HG03575 (cell line): ENCODE data around the gene MED31.
"Not testable (repeated sequence)": the region's sequence is repeated elsewhere in the genome, so short reads cannot be mapped to it uniquely, and the experiment has no call there.

Experiments used
- ATAC-seq: cut with Tn5 transposase; IDR thresholded peaks from one replicate; pipeline ENCODE4 v1.9.1; 2021; ENCODE audit not compliant: unreplicated experiment, insufficient number of reproducible peaks, low FRiP score; ENCODE audit errors: extremely low read depth

The MED31 gene

GRCh38 chr17:6651354-6651918, at the start of gene MED31, which contains the start of gene C17orf100:
TSS of gene MED31 (minus strand) at chr17:6651605. CDS start at chr17:6651528, 77 bp downstream.
TSS of gene C17orf100 (plus strand) at chr17:6651762. CDS start at chr17:6651914, 152 bp downstream.
- ATAC-seq, result no peak

GRCh38 chr17:6700948-6701307, 49.5 kb upstream of the MED31 start:
- no peak for ATAC-seq

DNA sequence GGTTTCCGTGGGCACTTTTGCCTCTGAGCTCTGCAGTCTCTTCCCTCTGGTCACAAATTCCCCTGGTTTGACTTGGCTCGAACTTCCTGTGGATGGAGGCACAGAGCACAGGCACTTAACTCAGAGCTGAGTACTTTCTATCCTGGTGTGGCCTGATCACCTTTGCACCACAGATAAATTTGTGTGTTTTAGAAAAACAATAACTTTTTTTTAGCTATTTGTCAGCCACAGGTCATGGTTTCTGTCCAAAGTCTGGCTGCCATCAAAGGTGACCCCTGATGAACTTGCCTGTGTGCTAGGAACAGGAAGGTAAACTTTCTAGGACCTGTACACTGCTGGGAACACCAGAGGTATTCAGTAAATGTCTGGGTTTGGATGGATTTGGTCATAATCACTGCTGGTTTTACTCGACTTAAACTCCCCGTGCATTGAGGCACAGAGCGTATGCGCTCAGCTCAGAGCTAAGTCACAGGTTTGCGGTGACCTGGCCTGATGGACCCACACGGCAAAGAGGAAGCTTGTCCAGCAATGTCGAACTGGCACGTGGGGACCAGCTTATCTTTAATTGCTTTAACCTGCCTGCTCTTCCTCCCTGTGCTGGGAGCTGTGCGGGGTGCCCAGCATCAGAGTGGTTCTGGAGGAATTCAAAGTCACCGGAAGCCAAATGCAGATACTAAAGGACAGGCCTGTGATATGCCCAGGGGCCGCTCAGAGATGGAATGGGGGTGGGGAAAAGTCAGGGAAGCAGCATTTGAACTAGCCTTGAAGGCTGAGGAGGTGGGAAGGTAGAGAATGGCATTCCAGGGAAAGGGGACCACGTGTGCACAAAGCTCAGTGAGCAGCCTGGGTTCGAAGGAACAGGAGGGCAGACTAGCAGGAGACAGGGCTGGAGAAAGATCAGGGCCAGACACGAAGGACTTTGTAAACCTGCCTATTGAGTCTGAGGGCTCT, 48.9 kb upstream of the MED31 start:
- ATAC-seq, result no peak

DNA sequence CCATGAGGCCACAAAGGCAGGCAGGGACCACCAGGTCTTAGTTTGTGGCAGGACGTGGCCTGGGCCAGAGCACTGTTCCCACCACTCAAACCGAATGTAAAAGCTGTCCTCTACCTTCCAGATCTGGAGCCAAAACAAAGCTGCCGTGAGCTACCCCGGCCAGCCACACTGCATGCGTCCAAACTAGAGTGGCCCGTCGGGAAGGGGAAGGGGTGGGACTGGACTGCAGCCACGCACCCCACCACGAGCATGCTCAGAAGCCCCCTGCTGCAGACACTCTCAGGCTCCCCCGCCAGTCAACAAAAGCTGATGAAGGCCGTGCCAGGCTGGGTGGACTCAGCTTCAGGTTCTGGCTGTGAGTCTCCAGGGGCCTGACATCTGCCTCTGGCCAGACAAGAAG, 46.6 kb upstream of the MED31 start:
- ATAC-seq, result no peak

GRCh38 chr17:6696906-6697305, 45.5 kb upstream of the MED31 start:
- ATAC-seq, result no peak

- ATAC-seq, result no peak
Observed at GRCh38 chr17:6695565-6695964, 44.2 kb upstream of the MED31 start.

- no peak for ATAC-seq
Observed at GRCh38 chr17:6695051-6695450, 43.6 kb upstream of the MED31 start.

DNA sequence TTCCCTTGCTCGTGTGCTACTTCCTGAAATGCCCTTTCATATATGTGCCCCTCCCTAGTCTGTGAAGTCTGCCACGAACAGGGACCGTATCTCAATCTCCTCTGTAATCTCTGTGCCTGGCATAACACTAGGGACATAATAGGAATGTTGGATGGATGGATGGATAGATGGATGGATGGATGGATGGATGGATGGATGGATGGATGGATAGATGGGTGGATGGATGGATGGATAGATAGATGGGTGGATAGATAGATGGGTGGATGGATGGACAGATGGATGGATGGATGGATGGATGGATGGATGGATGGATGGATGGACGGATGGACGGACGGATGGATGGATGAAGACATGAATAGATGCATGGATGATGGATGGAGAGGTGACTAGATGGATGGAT, 40.6 kb upstream of the MED31 start:
- ATAC-seq, result not testable (repeated sequence)

GRCh38 chr17:6691546-6691945, 40.1 kb upstream of the MED31 start:
- no peak for ATAC-seq

DNA sequence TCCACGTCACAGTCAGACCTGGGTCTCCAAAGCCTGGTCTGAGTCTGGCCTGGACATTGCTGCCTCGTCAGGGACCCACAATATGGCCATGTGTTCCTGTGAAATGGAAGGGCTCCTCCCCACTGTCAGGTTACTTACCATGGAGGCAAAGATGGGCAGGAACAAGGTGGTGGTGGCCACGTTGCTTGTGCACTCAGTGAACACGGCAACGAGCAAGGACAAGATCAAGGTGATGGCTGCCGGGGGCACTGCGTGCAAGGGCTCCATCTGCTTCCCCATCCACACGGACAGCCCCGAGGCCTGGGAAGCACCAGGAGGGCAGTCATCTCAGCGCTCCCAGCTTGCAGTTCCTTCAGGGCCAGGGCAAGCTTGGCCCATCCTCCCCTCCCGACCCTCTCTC, 39.2 kb upstream of the MED31 start:
- no peak for ATAC-seq

DNA sequence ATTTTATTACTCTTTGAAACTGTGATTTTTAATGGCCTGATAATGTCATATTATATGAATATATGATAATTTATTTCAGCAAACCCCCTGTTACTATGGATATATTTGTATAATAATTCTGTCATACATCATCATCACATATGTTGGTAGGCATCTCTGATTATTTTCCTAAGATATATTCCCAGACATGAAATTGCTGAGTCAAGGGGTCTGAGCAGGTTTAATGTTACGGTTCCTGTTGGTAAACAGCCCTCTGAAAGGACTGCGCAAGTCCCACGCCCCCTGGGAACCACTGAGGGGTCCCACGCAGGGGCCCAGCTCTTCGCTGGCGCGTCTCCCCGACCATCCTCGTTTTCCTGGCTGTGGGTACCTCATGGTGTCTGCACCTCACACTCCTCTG, 37.5 kb upstream of the MED31 start:
- ATAC-seq, result no peak

DNA sequence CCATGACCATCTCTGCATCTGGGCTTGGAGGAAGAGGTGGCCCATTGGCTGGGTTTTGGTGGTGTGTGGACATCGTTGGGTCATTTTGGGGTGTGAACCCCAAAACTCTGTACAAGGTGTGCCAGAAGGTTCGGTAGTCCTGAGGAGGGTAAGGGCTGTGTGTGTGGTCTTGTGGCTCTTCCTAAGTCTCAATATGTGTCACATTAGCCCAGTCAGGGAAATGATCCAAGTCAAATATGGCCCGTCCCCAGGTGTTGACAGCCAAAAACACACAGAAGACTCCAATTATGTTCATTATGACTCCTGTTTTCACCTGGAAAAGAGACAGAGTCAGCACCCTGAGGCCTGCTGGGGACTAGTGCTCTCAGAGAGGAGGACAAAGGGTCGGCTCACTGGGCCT, 34.6 kb upstream of the MED31 start:
- ATAC-seq, result no peak

- no peak for ATAC-seq
Observed at GRCh38 chr17:6684881-6685767, 33.7 kb upstream of the MED31 start.

GRCh38 chr17:6684460-6684783, 33.0 kb upstream of the MED31 start:
- ATAC-seq, result no peak

DNA sequence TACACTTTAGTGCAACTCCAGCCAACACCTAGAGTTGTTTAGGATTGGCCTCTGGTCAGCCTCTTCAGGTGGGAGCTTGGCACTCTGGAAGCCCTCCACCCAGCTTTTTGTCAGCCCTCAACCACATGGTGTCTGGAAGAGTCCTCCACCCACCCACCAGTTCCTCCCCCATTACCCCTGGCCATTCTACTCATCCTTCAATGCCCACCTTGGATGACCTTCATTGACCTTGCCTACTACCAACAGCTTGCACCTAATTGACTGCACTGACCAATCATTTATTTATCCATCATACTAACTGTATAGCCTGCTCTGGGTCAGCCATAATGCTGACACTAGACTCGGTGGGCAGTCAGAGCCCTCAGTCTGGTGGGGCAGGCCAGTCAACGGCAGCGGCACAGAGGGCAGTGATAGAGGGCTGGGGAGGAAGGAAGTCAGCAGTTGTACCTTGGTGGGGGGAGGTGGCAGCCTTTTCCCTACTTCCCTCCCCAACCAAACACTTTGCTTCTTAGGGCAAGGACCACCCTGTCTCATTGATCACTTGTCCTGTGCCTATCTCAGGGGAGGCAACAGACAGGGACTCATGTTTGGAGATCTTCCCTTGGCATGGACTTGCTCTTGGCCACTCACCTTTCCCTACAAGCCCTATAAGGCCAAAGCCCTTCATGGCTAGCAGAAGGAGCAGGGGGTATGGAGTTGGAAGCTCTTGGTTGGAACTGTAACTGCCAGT, 32.5 kb upstream of the MED31 start:
- no peak for ATAC-seq

DNA sequence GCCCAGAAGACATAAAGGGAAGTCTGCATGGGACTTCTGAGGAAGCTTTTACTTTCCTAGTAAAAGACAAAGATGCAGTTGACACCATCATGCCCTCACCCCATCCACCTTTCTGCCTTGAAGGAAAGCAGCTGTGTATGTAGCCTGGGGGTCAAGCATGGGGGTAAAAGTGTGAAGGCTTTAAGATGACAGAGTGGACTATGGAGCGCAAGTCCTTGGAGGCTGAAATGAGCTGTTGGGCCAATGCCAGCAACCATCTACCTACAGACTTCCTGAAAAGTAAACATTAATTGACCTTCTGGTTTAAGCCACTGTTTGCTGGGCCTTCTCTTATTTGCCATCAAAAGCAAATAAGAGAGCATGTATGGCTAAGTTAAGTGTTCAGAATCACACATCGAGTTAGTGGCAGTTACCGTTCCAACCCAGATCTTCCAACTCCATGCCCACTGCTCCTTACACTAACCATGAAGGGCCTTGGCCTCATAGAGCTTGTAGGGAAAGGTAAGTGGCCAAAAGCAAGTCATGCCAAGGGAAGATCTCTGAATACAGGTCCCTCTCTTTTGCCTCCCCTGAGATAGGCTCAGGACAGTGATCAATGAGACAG, 31.8 kb upstream of the MED31 start:
- ATAC-seq, result no peak

- no peak for ATAC-seq
Observed at GRCh38 chr17:6682339-6682738, 30.9 kb upstream of the MED31 start.

DNA sequence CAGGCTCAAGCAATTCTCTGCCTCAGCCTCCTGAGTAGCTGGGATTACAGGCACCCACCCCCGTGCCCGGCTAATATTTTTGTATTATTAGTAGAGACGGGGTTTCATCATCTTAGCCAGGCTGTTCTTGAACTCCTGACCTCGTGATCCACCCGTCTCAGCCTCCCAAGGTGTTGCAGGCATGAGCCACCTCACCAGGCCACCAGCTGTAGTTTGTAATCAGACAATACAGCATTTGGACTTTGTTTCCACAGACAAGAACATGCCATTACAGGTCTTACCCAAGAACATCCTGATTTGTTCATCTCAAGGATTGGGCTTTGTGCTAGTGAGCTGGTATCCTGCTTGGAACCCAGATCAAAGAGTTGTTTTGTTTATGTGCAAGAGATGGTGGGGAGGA, 30.3 kb upstream of the MED31 start:
- no peak for ATAC-seq

GRCh38 chr17:6681176-6681575, 29.8 kb upstream of the MED31 start:
- ATAC-seq, result no peak
